D341Med (cell line): Measurements from ENCODE around the gene MAGEC1.
"Not testable (repeated sequence)": the region's sequence is repeated elsewhere in the genome, so short reads cannot be mapped to it uniquely, and the experiment has no call there.

Experiments
- DNase-seq: peaks from one replicate; pipeline ENCODE4 v3.0.0; 2012; ENCODE audit warnings: low spot score

The MAGEC1 gene, protein sequence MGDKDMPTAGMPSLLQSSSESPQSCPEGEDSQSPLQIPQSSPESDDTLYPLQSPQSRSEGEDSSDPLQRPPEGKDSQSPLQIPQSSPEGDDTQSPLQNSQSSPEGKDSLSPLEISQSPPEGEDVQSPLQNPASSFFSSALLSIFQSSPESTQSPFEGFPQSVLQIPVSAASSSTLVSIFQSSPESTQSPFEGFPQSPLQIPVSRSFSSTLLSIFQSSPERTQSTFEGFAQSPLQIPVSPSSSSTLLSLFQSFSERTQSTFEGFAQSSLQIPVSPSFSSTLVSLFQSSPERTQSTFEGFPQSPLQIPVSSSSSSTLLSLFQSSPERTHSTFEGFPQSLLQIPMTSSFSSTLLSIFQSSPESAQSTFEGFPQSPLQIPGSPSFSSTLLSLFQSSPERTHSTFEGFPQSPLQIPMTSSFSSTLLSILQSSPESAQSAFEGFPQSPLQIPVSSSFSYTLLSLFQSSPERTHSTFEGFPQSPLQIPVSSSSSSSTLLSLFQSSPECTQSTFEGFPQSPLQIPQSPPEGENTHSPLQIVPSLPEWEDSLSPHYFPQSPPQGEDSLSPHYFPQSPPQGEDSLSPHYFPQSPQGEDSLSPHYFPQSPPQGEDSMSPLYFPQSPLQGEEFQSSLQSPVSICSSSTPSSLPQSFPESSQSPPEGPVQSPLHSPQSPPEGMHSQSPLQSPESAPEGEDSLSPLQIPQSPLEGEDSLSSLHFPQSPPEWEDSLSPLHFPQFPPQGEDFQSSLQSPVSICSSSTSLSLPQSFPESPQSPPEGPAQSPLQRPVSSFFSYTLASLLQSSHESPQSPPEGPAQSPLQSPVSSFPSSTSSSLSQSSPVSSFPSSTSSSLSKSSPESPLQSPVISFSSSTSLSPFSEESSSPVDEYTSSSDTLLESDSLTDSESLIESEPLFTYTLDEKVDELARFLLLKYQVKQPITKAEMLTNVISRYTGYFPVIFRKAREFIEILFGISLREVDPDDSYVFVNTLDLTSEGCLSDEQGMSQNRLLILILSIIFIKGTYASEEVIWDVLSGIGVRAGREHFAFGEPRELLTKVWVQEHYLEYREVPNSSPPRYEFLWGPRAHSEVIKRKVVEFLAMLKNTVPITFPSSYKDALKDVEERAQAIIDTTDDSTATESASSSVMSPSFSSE

DNA sequence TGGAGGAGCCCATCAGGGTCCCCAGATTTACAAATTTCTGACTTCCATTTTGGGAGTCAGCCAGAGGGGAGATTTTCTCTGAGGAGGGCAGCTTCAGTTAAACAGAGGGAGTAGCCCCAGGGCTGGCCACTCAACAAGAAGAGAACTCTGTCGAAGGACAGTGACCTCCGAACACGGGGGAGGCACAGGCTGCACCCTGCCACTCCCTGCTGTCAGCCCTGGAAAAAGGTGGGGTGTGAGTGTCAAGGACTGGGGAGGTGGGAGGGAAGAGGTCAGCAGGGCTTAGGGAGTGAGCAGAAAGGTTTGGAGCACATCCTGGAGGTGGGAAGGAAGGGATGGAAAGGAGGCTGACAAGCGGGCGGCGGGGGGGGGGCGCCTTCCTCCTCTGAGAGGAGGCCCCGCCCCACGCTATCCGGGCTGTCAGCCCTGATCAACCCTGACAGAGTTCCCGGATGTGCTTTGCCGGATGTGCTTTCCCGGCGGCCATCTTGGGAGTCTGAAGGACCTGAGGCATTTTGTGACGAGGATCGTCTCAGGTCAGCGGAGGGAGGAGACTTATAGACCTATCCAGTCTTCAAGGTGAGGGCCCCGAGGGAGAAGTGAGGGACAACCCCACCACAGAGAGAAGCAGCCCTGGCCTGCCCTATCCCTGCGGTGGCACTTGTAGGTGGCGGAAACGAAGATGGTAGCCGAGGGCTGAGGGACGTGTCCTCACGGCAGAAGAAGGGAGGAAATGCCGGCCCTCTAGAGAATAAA lies at the start of gene MAGEC1:
Gene MAGEC1, plus strand, starts transcription at position 495 of the 756 bp plus-strand sequence. CDS start 1,179 bp downstream, outside the sequence.
- no peak for DNase-seq

DNA sequence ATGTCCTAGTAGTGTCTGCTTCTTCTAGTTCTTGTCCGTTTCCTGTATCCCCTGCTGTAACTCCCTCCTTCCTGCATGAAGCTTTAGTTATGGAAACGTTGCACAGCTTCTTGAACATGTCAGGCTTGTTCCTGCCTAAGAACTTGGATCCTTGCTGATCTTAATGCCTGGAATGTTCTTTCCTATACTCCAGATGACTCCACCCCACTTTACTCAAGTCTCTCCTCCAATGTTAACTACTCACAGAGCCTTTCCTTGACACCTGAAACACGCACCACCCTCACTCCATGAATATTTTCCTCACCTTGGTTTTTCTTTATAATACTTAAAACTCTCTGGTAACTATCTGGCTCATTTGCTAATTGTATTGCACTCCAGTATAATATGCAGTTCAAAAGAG lies 46.2 kb upstream of the MAGEC1 start:
- DNase-seq = no peak

DNA sequence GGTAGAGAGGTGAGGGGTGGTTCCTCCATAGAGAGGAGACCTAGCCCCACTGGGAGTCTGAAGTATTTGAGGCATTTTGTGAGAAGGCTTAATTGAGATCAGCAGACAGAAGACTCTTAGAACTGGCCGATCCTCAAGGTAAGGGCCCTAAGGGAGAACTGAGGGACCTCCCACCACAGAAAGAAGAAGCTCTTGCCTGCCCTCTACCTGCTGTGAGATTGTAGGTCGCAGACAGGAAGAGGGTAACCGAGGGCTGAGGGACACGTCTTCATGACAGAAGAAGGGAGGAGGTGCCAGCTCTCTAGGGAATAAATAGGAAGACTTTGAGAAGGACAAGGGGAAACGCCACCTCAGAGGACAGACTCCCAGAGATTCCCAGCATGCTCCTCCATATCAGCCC lies 24.1 kb upstream of the MAGEC1 start:
- DNase-seq = no peak

DNA sequence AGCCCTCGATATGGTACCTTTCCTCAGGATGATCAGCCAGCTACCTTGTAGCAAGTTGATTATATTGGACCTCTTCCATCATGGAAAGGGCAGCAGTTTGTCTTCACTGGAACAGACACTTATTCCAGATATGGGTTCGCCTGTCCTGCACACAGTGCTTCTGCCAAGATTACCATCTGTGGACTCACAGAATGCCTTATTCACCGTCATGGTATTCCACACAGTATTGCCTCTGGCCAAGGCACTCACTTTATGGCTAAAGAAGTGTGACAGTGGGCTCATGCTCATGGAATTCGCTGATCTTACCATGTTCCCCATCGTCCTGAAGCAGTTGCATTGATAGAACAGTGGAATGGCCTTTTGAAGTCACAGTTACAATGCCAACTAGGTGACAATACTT lies 14.9 kb upstream of the MAGEC1 start:
- not testable (repeated sequence) for DNase-seq

DNA sequence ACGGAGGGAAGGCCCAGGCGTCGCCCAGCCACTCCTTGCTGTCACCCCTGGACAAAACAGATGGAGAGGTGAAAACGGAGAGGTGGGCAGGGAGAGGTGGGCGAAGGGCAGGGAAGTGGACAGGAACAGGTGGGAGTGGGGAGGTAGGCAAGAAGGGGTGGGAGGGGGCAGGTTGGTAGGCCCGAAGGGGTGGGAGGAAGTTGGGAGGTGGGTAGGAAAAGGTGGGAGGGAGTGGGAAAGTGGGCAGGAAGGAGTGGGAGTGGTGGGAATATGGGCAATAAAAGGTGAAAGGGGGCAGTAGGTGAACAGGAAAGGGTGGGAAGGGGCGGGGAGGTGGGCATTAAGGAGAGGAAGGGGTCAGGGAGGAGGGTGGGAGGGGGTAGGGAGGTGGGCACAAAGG lies 9.0 kb upstream of the MAGEC1 start:
- DNase-seq = no peak

DNA sequence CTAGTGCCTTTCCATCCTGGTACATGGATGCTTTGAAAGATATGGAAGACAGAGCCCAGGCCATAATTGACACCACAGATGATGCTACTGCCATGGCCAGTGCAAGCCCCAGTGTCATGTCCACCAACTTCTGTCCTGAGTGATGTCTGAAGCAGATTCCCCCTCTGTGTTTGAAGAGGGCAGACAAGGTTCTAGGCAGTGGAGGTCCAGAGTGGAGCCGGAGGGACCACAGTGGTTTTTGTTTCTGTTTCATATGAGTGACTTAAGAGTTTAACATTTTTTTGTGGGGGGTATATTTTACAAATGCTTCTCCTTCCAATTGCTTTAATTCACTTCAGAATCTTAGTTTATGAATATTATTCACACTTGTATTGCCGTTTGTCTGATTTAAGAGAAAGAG lies 6.0 kb upstream of the MAGEC1 start:
- DNase-seq = no peak

DNA sequence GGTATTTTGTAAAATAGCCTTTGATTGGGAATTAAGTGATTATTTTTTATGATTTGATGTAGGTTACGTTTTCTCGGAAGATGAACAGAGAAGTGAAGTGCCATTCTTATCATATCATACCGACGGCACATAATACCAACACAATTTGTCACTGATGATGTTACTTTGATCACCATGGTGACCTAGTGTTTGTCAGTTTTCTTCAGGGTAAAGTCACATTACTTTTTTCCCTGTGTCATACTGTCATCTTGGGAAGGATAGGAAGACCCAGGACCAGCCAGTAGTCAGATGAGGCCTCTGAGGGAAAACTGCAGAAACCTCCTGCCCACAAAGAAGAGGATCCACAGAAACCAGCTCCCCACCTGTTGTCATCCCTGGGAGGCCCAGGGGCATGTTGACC lies 1.3 kb upstream of the MAGEC1 start:
- DNase-seq = no peak

DNA sequence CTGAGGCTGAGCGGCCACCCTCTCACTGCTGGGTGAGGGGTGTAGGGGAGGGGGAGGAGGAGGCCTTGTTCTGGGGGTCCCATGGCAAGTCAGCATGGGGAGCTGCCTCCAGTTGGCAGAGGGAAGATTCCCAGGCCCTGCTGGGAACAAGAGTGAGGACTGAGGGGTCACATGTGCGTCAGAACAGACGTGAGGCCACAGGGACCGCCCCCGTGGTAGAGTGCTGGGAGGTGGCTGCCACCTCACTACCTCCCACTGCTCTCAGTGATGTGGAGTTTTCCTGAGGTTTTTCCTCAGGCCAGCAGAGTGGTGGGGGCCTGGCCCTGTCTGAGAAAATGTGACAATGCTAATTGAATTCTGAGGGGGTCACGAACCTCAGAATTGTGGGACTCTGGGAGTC lies 568 bp downstream of the MAGEC1 start:
- DNase-seq = no peak

DNA sequence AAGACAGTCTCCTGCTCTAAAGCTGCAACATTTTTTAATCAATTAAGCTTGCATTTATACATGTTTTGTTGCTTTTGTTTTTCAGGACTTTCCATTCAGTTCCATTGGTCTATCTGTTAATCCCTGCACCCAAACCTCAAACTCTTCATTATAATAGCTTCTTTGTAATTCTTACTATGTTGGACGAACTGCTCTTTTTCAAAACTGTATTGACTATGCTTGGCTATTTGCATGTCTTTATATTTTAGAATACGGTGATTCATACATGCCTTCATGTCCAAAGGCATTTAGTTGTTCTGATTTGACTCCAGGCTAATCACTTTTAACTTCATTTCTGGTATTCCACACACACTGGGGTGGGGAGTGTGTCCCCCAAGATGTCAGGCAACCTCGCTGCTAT lies 14.1 kb downstream of the MAGEC1 start:
- no peak for DNase-seq

DNA sequence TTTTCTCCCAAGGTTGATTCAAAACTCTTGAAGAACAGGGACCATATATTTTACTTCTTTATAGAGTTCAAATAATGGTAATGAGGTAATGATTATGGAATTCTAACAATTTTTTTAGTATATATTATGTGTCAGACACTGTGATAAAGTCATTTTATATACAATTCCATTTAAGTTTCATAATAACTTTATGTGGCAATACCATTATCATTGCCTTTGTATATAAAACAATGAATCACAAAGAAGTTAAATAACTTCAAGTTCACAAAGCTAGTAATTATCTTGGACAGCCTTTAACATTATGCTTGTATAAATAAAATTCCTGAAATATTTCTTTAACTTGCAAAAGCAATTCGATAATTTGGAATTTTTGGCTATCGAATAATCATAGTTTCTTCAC lies 20.6 kb downstream of the MAGEC1 start:
- no peak for DNase-seq

DNA sequence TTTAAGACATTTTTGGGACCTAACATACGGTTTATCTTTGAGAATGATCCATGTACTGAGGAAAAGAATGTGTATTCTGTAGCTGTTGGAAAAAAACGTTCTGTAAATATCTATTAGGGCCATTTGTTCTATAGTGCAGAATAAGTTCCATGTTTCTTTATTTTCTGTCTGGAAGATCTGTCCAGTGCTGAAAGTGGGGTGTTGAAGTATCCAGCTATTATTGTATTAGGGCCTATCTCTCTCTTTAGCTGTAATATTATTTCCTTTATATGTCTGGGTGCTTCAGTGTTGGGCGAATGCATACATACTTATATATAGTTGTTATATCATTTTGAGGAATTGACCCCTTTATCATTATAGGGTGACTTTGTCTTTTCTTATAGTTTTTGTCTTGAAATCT lies 24.7 kb downstream of the MAGEC1 start:
- DNase-seq = no peak

DNA sequence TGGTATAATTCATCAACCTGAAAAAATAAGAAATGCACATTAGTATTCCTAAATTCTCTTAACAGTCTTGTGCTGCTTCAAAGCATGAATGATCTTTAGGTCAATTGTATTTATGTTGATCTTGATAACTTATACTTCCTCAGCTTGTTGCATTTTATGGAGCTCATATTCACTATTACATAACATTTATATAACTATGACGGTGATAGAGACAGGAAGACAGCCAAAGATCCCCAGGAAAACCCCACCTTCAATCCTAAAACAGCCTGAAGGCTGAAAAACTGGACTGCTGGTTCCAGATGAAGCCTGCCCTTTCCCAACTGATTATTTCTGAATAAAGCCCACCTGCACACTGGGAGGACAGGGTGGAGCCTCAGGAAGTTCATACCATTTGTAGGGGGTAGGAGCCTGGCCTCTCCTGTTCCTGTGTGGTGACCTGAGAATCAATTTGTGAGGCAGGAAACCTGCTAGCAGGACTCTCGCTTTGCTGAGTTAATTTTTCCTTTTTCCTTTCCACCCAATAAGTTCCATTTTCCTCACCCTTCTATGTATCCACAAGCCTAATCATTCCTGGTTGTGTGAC lies 30.5 kb downstream of the MAGEC1 start:
- no peak for DNase-seq

DNA sequence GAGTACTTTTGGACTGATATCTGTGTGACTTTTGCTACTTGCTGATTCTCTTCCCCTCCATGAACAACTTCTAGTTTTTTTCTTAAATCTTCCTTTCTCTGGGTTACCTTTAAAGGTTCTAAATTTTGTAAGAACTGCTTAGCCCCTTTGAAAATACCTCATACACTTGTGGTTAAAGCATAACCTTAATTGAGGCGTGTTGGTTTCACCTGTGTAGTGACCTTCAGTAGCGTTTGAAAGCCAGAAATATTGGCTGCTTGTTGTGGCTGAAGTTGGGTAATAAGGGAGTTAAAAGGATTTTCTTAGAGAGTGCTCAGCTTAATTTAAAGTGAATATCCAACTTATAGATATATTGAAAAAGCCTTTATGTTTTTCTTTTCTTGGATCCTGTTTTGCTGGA lies 32.0 kb downstream of the MAGEC1 start:
- DNase-seq = no peak

DNA sequence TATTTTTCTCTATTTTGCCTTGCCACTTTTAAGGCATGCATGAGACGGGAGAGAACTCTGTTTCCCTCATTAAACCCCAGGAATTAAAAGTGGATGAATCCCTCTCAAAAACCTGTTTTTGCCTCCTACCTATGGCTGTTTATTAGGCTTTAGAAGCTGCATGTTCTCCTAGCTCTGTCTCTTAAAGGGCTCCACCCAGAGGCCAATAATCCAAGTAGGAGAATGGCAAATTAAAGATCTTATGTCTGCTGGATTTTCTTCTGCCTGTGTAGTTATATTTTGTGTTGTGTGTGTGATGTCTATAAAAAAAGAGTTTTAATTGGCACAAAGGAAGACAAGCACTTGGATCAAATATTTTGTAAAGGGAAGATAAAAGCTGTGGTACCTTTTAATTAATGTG lies 32.4 kb downstream of the MAGEC1 start:
- DNase-seq = no peak

DNA sequence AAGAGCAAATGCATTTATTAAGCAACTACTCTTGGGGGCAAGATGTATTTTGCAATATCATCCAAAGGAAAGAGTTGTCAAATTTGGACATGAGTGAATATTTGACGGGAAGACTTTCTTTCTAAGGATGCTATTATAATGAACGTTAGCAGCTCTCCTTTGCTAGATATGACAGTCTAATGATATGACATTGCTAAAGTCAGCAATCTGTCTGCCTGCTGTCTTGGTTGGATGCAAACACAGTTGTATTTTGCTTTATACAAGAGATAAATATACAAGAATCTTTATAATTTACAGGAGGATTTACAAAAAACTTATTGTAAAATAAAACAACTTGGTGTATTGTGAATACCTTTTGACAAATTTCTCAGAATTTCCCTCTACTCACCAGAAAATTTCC lies 37.5 kb downstream of the MAGEC1 start:
- DNase-seq = no peak

DNA sequence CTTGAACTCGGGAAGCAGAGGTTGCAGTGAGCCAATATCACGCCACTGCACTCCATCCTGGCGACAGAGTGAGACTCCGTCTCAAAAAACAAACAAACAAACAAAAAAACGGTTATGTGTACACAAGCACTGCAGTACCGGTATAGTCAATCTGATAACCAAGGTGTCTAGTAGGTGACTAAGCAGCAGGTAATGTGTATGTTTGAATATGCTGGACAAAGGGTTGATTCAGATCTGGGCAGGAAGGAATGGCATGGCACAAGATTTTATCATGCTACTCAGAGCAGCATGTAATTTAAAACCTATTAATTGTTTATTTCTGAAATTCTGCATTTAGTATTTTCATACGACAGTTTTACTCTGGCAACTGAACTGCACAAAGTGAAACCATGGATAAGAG lies 41.7 kb downstream of the MAGEC1 start:
- no peak for DNase-seq

DNA sequence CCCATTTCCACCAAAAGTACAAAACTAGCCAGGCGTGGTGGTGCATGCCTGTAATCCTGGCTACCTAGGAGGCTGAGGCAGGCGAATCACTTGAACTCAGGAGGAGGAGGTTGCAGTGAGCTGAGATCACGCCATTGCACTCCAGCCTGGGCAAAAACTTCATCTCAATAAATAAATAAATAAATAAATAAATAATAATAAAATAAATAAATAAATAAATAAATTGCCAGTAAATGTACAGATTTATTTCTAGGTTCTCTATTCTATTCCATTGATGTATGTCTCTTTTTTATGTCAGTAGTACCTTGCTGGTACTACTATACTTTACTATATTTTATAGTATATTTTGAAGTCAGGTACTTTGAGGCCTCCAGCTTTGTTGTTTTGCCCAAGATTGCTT lies 43.7 kb downstream of the MAGEC1 start:
- no peak for DNase-seq

DNA sequence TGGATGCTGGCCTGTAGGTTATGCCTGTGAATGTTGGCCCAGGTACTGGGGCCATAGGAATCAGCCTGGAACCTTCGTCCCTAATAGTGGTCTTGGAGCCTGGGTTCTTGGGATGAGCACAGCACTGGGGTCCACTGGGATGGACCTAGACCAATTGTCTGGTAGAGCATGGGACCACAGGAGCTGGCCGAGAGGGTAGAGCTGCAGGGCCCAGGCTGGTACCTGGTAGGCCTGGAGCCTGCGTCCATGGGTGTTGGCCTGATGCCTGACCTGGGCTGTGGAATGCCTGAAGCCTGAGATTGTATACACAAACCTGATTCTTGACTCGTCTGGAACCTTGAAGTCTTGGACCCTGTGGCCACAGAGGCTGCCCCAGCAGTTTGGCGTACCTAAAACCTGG lies 48.9 kb downstream of the MAGEC1 start:
- no peak for DNase-seq

DNA sequence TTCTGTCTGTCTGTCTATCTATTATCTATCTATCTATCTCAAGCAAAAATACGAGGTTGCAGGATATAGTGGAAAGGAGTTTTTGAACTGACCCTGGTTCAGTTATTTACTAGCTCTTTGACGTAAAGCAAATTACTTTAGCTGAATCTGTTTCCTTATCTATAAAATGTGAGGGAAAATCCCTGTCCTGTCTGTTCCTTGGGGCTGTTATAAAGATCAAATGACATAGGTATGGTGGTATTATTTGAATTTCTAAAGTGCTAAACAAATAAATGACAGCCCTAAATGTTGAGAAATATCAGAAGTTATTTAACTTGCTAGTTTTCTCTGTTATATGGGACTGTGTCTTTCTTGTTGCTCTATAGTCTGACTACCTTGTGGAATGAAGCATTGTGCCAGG lies 55.0 kb downstream of the MAGEC1 start:
- DNase-seq = no peak
